HG02610 (cell line): Measurements from ENCODE around the gene DHX29.
A peak's percentile ranks its signal among the peaks of the same experiment; 100 is the strongest.

Experiments
- ATAC-seq: cut with Tn5 transposase; IDR thresholded peaks from one replicate; pipeline ENCODE4 v1.9.1; 2021; ENCODE audit warnings: mild to moderate bottlenecking, moderate library complexity; ENCODE audit not compliant: unreplicated experiment

The DHX29 gene

DNA sequence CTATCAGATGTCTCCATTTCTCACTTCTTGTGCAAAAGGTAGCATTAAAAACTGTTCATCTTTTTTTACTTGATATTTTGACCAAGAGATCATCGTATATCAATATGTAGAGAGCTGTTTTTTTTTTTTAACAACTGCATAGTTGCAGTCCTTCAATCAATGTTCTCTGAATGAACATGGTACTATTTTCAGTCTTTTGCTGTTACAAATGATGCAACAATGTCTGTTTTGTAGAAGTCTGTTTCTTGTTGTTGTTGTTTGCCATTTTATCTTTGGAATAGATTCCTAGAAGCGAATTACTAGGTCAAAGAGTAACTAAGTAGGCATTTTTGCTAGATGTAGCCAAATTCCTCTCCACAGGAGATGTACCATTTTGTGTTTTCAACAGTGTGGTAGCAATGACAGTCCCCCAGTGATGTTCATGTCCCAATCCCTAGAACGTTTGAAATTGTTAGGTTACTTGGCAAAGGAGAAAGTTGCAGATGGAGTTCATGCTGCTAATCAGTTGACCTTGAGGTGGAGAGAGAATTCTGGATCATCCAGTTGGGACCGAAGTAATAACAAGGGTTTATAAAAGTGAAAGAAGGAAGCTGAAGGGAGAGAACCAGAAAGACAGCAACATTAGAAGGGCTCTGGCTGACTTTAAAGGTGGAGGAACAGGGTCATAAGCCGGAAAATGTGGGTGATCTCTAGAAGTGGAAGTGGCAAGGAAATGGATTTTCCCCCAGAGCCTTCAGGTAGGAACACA is 6.5 kb upstream of the DHX29 start:
- ATAC-seq = no peak

DNA sequence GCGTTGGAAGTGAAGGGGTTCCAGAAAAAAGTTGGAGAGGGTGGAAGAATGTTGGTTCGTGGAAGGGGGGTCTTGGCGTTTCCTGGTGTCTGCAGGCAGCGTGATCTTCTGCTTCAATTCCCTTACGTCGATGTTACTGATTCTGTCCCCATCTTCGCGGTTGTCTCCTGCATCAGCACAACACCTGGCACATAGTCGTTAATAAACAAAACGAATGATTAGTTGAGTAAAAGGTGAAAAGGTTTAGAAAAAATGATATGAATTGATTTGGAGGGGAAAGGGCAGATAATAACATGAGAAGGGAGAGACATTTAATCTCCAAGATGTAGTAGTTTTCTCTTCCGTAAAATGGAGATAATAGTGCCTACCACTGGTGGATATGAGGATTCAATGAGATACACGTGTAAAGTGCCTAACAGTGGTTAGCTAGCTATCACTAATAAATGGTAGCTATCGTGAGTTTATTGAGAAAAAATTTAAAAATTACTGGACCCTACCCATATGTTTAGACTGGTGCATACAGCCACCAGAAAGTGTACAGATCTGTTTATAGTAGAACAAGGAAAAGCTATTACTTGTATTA is 851 bp upstream of the DHX29 start:
- no peak for ATAC-seq

DNA sequence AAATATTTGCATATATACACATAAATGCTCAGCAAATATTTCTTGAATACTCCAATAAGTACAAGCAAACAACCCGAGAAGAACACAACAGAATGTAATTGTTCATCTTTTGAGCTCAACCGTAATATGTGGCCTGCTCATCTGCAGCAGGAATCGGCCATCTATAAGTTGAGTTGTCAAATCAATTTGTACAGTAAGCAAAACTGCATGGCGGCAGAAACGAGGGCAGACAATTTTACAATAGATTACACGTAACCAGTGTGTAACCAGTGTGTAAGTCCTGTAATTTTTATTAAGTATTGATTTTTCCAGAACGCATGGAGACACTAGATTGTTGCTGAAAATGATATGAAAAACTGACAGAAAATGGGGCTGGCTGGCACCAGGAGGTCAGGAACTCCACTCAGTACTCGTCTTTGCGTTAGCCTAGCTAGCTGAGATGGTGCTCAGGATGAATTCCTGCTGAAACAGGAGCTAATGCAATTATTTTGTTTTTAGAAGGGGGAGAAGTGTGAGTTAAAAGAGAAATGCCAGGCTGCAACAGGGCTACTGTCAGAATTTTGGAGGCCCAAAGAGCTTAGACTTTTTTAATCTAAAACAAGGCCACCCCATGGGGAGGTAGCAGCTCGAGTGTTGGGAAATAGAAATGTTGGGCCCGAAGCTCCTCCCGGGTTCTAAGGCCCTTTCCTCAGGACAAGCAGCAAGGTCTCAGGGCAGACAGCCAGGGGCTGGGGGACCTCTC is 682 bp downstream of the DHX29 start:
- ATAC-seq = no peak

DNA sequence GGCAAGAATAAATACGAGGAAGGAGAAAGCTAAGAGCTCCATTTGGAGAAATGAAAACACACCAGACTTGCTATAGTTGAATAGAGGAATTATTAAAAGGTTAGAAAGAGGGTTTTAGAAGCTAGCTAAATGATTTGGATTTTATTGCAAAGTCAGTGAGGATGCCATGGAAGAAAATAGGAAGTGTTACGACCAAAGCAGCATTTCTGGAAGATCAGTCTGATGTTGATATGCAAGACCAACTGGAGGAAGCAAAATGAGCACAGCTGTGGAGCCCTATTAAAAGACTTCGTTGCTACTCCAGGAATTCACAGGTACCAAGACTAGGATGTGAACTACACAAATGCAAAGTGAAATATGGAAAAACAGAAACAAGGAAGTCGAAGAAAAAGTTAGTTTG is 2.1 kb downstream of the DHX29 start:
- ATAC-seq = no peak

DNA sequence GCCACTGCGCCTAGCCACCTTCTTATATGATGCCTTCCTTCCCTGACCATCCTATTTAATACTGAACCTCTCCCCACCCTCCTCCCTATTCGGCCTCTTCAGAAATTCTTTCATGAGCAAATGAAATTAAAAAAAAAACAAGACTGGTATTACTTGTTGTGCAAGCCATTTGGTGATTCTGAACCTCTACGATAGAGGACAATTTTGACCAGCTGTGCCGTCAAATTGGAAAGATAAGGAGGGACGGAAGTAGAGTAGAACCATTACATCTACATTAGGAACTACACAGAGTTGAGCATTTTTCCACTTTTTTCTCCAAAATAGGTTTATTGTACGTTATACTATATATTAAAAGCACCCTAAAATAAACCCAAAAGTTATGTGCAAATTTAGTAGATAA is 2.9 kb downstream of the DHX29 start:
- ATAC-seq = no peak

DNA sequence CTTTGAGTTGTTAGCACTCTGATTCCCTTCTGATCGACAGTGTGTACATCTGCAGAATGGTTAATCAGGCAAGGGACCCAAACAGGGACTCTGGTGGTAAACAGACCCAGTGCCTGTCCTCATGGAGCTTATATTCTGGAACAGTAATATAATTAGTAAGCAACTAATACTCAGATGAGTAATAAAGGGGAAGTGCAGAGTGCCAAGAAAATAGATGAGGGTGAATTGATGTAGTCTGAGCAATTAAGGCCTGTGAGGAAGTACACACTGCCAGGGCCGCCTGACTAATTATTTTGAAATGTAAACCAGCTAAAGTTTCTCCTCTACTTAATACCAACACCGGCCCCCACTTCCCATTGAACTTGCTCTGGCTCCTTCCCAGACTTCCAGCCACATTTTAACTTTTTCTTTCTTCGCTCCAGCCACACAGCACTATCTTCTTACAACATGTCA is 4.2 kb downstream of the DHX29 start:
- no peak for ATAC-seq

DNA sequence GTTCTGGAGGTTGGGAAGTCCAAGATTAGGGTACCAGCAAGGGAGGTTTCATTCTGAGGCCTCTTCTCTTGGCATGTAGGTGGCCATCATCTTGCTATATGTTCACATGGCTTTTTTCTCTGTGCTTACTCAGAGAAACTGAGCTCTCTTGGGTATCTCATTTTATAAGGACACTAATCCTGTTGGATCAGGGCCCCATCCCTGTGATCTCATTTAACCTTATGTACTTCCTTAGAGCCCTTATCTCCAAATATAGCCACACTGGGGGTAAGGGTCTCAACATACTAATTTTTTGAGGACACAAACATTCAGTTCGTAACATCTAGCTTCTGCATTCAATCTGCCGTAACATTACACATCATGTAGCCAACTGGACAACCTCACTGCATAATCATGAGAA is 6.6 kb downstream of the DHX29 start:
- ATAC-seq = no peak

DNA sequence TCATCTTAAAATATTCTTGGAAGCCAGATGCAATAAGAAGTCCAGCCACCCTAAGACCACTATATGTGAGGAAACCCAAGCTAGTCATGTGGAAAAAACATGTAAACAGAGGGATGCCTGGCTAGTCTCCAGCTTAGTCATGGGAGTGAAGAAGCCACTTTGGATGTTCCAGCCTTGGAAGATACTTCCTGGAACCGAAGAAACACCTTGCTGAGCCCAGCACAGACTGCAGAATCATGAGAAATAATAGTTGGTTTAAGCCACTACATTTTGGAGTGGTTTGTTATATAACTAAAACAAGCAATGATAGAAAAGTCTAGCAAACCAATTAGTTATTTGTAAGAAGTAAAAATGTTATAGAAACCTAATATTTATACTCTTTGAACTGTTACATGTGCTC is 12.6 kb downstream of the DHX29 start:
- no peak for ATAC-seq

DNA sequence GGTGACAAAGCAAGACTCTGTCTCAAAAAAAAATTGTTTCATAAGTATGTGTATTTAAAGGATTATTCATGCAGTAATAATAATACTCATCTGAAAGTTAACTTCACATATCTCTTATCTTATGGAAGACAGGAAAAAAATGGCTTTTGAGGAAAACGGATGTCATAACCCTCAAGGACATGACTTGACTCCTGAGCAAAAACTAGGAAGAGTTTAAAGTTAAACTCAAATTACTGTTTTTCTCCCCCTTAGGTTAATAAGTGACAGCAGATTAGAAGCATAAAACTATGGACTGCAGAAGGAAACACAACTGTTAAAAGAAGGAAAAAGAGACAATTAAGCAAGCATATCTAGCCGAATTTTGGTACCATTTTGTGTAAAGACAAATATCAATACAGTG is 16.5 kb downstream of the DHX29 start:
- ATAC-seq = no peak

DNA sequence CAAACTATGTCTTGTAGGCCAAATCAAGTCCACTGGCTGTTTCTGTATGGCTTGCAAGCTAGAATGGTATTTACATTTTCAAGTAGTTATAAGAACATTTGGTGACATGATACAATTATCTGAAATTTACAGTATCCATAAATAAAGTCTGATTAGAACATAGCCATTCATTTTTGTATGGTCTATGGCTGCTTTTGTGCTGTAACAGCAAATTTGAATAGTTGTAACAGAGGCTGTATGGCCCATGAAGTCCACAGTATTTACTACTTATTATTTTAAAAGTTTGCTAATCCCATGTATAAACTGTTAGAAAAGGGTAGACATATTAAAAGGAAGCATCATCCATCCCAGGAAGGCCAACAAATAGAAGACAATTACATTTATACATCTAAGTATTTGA is 17.7 kb downstream of the DHX29 start:
- no peak for ATAC-seq

DNA sequence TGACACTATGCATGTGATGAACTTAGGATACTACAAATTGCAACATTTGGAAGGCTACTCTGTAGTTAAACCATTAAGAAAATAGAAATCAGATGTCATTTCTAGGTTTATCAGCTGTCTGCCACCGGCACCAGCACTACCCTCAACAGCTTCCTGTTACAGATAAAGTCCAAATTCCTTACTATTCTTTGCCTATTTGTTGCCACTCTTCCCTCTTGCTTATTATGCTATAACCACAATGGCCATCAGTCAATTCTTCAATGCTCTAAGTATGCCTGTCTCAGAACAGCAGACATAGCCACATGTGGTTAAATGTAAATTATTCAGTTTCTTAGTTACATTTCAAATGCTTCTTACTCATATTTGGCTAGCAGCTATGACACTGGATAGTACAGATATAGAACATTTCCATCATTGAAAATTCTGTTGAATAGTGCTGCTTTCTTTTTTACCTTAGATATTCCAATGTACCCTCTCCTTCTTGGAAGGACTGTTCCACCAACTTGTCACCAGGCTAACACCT is 21.0 kb downstream of the DHX29 start:
- ATAC-seq = peak; percentile 48

DNA sequence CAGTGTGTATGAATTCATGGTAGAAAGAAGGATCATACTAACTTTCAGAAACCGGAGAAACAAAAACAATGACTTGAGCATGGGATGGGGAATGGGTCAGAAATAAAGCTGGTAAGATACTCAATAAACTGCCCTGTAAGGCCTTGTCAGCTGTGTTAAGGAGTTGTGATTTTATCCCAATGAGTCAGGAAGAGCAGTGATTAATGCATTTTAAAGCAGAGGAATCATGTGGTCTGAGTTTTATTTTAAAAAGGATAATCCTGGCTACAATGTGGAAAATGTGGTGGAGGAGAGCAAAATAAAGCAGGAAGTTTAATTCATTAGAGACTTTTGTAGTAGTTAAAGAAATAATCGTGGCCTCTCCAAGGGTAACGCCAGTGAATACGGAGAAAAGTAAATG is 28.7 kb downstream of the DHX29 start:
- no peak for ATAC-seq

DNA sequence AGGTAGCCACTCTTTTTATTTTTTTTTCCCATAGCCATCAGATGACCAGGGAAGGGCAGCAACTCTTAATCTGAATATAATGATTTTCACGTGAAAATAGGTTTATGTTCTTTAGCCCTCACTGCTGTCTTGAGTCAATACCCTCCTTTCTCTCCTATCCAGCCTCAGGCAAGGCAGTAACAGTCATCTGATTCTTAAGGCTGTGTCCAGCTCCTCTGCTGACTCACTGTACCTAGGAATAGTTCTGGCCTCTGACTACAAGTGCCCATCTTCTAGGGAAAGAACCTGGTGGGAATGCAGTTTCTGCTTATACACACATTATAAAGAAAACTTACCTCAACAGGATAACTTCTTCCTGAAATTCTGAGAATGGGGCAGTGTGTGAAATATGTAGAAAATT is 30.7 kb downstream of the DHX29 start:
- no peak for ATAC-seq

DNA sequence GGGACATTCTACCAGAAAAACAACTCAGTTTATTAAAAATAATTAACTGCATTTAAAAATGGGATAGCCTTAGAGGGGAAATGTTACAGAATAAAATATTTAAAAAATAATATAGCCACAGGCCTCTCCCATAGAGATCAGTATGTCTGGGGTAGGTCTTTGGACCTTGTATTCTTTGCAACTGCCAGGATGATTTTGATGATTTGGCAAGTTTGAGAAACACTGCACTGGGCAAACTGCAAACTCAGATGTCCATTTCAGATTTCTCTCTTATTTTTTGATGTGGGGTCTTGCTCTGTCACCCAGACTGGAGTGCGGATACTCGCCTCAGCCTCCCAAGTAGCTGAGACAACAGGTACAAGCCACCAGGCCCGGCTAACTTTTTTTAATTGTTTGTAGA is 49.2 kb downstream of the DHX29 start:
- ATAC-seq = no peak

DNA sequence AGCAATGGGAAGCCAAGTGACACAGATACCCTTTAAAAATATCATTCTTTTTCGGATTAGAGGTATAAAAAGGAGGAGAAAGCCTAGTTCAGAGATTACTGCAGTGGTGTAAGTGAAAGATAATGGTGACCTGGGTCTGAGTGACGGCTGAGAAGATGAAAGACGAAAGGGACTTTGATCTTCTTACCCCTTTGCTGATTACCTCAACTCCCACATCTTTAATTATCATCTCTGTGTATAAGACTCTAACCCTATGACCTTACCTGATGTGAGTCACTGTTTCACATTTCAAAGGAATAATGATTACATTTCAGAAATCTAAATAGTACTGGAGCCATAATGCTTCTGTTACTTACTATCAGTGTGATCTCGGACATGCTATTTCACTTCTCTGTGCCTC is 52.7 kb downstream of the DHX29 start:
- no peak for ATAC-seq

DNA sequence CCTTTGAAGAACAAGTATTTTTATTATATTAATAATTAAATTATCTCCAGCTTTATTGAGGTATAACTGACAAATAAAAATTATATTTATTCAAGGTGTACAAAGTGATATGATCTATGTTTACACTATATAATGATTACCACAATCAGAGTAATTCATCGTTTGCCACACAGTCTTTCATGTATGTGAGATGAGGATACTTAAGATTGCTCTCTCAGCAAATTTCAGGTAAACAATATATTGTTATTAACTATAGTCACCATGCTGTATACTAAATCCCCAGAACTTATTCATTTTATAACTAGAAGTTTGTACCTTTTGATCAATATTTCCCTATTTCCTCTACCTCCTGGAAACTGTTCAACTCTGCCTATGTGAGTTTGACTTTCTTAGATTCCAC is 57.4 kb downstream of the DHX29 start:
- no peak for ATAC-seq

DNA sequence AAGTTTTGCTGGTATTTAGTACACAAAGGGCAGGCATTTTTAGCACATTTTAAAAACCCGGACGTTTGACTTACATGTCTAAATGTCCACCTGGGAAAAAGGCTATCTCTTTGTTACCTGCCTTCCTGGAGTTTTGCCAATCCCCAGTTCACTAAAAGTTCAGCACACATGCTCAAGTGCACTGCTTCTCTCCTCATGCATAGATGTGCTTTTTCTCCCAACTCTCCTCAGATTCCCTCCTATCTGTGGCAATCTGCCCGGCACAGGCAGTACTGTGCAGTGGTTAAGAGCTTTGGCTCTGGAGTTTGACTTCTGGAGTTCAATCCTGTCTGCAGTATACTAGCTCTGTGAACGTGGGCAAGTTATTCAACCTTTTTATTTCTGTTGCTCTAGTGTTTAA is 65.7 kb downstream of the DHX29 start:
- no peak for ATAC-seq

DNA sequence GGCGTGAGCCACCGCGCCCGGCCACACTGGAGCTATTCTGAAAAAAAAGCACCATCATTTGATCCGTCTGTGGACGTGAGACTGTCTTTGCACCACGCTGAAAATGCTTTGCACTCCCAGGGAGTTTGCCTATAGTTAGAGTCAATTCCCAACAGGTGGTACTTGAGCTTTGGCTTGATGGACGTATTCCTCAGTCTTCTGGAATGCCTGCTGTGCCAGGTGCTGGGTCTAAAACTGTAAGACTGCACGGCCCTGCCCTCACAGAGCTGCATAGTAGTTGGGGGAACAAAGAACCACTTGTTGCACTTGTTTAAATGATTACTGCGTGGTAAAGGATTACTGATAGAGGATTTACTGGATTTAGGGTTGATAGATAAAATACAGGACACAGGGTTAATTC is 70.7 kb downstream of the DHX29 start:
- no peak for ATAC-seq

DNA sequence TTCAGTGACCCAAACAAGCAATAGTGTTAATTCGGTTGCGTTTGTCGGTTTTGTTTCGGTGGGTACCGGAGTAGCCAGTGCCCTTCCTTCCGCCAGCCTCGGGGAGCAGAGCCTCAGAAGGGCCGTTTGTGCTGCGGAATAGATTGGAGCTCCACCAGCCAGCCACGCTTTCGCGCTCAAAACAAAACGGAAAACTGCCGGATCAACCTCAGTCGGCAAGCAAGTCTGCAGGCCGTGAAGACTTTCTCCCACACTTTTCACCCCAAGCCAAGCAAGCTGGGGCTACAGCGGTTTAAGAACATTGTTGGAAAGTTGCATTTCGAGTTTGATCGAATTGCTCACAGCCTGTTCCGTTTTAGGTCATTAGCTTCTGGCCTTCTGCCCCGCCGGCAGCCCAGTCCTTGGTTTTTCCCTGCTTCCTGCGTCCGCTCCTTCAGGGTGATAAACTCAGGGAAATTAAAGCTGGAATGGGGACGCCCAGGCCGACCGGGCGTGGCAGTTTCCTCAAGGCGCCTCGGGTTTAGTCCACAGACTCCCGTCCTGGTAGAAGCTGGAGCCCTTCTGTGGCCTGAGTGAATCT is 73.3 kb downstream of the DHX29 start:
- no peak for ATAC-seq

DNA sequence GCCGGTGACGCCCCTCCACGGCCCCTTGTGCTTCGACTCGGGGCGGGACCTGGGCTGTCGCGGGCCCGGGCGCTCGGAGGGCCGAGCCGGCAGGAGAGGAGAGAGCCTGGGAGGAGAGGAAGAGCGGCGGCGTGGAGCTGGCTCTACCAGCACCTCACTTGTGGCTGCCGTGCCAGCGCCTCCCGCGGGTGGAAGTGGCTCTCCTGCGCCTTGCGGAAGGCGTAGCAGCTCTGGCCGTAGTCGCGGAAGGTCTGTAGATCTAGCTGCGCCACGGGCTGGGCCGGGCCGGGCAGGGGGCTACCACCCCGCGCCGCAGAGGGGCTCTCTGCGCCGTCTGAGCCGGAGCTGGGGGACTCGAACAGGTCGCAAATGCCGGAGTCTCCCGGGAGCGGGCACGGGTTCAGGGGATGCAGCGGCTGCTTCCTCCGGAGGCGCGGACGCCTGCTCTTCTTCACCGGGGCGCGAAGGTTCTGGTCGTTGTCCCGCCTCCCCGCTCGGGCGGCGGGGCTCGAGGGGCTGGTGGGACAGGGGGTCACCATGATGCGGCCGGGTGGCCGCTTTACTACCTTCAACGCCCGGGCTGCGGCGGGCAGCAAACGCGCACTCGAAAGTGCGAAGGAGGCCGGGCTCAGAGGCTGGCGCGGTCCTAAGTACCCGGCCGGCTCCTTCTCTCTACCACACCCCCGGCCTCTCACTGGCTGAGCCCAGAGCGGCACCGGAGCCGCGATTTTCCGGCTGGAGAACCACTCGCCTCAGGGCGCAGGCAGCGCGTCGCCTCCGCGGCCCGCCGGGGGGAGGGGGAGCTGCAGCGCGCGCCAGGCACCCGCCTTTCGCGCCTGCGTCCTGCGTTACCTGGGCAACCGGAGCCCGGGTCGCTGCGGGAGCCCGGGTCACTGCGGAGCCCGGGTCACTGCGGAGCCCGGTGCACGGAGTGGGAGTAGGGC is 74.2 kb downstream of the DHX29 start, which contains the start of gene CCNO:
TSS of gene CCNO (minus strand) at position 624 of the 944 bp plus-strand sequence. CDS start at position 539, 85 bp downstream.
- peak; percentile 48 for ATAC-seq
